HepG2 (cell line): ENCODE data around the gene RAD9A. TPM values are rescaled to one million over a fixed set of nuclear protein-coding genes. Genes with fewer than 3 reads are reported as not detected.

Source experiments
- ATAC-seq: fragments of 200-7000 bp; cut with Tn5 transposase; 3 replicates; pipeline ENCODE4 v1.9.1; 2020; ENCODE audit warnings: mild to moderate bottlenecking, moderate library complexity
- BruUV-seq: library from RNA; stranded (reverse); fragments of 400-500 nt; replicated peaks from 2 replicates; lab custom pipeline; 2021; lab: Mats Ljungman, UMichigan
- CTCF ChIA-PET: fragments of 300-600 bp; formaldehyde crosslinking; extraction: SDS; loops from one replicate; lab custom pipeline; 2021; ENCODE audit warnings: low total read pairs, inconsistent platforms, low intra/inter-chr PET ratio; lab: Yijun Ruan, JAX
- POLR2A ChIA-PET: fragments of 350-600 bp; sonication (Branson Sonifier 250); formaldehyde crosslinking; loops from one replicate; lab custom pipeline; 2020; ENCODE audit warnings: antibody characterized with exemption, inconsistent platforms; lab: Yijun Ruan, JAX
- DNase-seq: peaks from one replicate; pipeline ENCODE4 v3.0.0-alpha.2; 2015; ENCODE audit warnings: low spot score
- FAIRE-seq: peaks from 3 replicates; lab custom pipeline; 2011; peaks lifted over from hg19 to GRCh38; lab: Jason Lieb, UNC
- H2AFZ ChIP-seq: one replicate; pipeline ENCODE4 v1.6.1; 2011; ENCODE audit warnings: low read length, inconsistent platforms
- H3K27ac ChIP-seq: fragments of 300-600 bp; 3 replicates; pipeline ENCODE4 v1.8.0; 2011; ENCODE audit warnings: mixed run types, mild to moderate bottlenecking, mixed read lengths, low read length, inconsistent platforms; ENCODE audit not compliant: insufficient read depth; ENCODE audit errors: extremely low read length
- H3K27me3 ChIP-seq, 2 experiments: fragments of 200-600 bp in 1 of 2; 2 replicates in 1 of 2; 3 replicates in 1 of 2; pipeline versions ENCODE4 v1.6.0 to v1.8.0; 2011; ENCODE audit warnings: low read length in 2 of 2, mild to moderate bottlenecking in 2 of 2, moderate library complexity in 2 of 2, inconsistent platforms in 1 of 2; ENCODE audit not compliant: insufficient read depth in 2 of 2, control insufficient read depth in 1 of 2
- H3K36me3 ChIP-seq, 2 experiments: fragments of 200-600 bp in 1 of 2; replicated peaks in 1 of 2; 2 replicates in 1 of 2; 3 replicates in 1 of 2; pipeline versions ENCODE4 v1.5.1 to v1.8.0; 2011; ENCODE audit warnings: low read length in 2 of 2, inconsistent platforms in 1 of 2; ENCODE audit not compliant: insufficient read depth in 2 of 2, control insufficient read depth in 1 of 2
- H3K4me1 ChIP-seq: 2 replicates; pipeline ENCODE4 v1.5.1; 2012; ENCODE audit warnings: low read length, inconsistent platforms; ENCODE audit not compliant: insufficient read depth
- H3K4me2 ChIP-seq: 2 replicates; pipeline ENCODE4 v1.6.0; 2011; ENCODE audit warnings: low read depth, low read length, inconsistent platforms
- H3K4me3 ChIP-seq, 3 experiments: fragments of 200-600 bp in 1 of 3; sonication (generic), shearing (Covaris generic) in 1 of 3; replicated peaks in 1 of 3; 2 replicates each; pipeline ENCODE4 v1.5.1; 2011 to 2016; ENCODE audit warnings: low read length in 3 of 3, inconsistent platforms in 2 of 3, low read depth in 2 of 3, mild to moderate bottlenecking in 2 of 3, control low read depth in 1 of 3, mixed read lengths in 1 of 3; ENCODE audit not compliant: insufficient read depth in 1 of 3
- H3K79me2 ChIP-seq: one replicate; pipeline ENCODE4 v1.6.1; 2011; ENCODE audit warnings: low read length, inconsistent platforms; ENCODE audit not compliant: insufficient read depth
- H3K9ac ChIP-seq: 2 replicates; pipeline ENCODE4 v1.6.0; 2011; ENCODE audit warnings: mild to moderate bottlenecking, low read depth, low read length, inconsistent platforms; ENCODE audit not compliant: insufficient read depth
- H3K9me3 ChIP-seq: 2 replicates; pipeline ENCODE4 v1.5.1; 2012; ENCODE audit warnings: mild to moderate bottlenecking, low read length
- H4K20me1 ChIP-seq: 2 replicates; pipeline ENCODE4 v1.6.0; 2011; ENCODE audit warnings: inconsistent platforms, mild to moderate bottlenecking, low read length, moderate library complexity; ENCODE audit not compliant: insufficient read depth
- CBX2 ChIP-seq, 2 experiments: fragments of 200-600 bp in 1 of 2; sonication (generic); formaldehyde crosslinking in 1 of 2; IDR thresholded peaks; 2 replicates each; pipeline versions ENCODE4 v1.7.0 to v1.8.1; 2018 to 2022; ENCODE audit warnings: low read depth in 2 of 2, low read length in 1 of 2, mild to moderate bottlenecking in 1 of 2, missing genetic modification reagents in 1 of 2
- CENPT ChIP-seq: sonication (generic); formaldehyde crosslinking; IDR thresholded peaks from 2 replicates; pipeline ENCODE4 v1.8.0; 2022; ENCODE audit warnings: low read depth, mild to moderate bottlenecking, moderate library complexity, missing genetic modification reagents
- IKZF1 ChIP-seq: fragments of 450-650 bp; IDR thresholded peaks from 2 replicates; pipeline ENCODE4 v1.7.1; 2016
- SRY ChIP-seq: sonication (generic); formaldehyde crosslinking; IDR thresholded peaks from 2 replicates; pipeline ENCODE4 v1.8.0; 2022; ENCODE audit warnings: mild to moderate bottlenecking, missing genetic modification reagents
- THYN1 ChIP-seq: sonication (generic); formaldehyde crosslinking; IDR thresholded peaks from 2 replicates; pipeline ENCODE4 v1.8.1; 2023; ENCODE audit warnings: low read depth, mild to moderate bottlenecking, moderate library complexity, missing genetic modification reagents, borderline replicate concordance
- TRIM24 ChIP-seq: sonication (generic); formaldehyde crosslinking; IDR thresholded peaks from 2 replicates; pipeline ENCODE4 v1.8.0; 2022; ENCODE audit warnings: mild to moderate bottlenecking, missing genetic modification reagents
- YY1 ChIP-seq: IDR thresholded peaks from 2 replicates; pipeline ENCODE4 v1.6.1; 2011; ENCODE audit warnings: low read length, low read depth, moderate library complexity, mild to moderate bottlenecking; ENCODE audit not compliant: insufficient read depth, insufficient replicate concordance
- ZBTB1 ChIP-seq: sonication (generic); formaldehyde crosslinking; IDR thresholded peaks from 2 replicates; pipeline ENCODE4 v1.4.0; 2020; ENCODE audit warnings: missing genetic modification reagents, borderline replicate concordance
- ZMYM3 ChIP-seq: sonication (generic); formaldehyde crosslinking; IDR thresholded peaks from 2 replicates; pipeline ENCODE4 v1.5.1; 2020; ENCODE audit warnings: mild to moderate bottlenecking, missing genetic modification reagents
- ZNF501 ChIP-seq: sonication (generic); formaldehyde crosslinking; IDR thresholded peaks from 2 replicates; pipeline ENCODE4 v1.5.1; 2020; ENCODE audit warnings: mild to moderate bottlenecking, moderate library complexity, missing genetic modification reagents
- ZNF616 ChIP-seq: sonication (generic); formaldehyde crosslinking; IDR thresholded peaks from 2 replicates; pipeline ENCODE4 v1.5.0; 2020; ENCODE audit warnings: low read depth, mild to moderate bottlenecking, missing genetic modification reagents
- ZNF629 ChIP-seq: sonication (generic); formaldehyde crosslinking; conservative IDR thresholded peaks from 2 replicates; pipeline ENCODE4 v1.5.0; 2020; ENCODE audit warnings: missing genetic modification reagents
- ZNF850 ChIP-seq: sonication (generic); formaldehyde crosslinking; conservative IDR thresholded peaks from 2 replicates; pipeline ENCODE4 v1.9.0; 2021; ENCODE audit warnings: mild to moderate bottlenecking, missing genetic modification reagents
- WGBS: methylation state at CpG from one replicate; pipeline ENCODE4 v1.1.6; 2017; ENCODE audit warnings: low lambda C conversion rate; 5-methylcytosine and 5-hydroxymethylcytosine counted together
- in situ Hi-C: cut with HindIII; loops from 2 replicates; pipeline ENCODE4 v1.10.0; 2017; ENCODE audit warnings: low pct_unique_long_range_greater_than_20kb; ENCODE audit not compliant: extremely low pct_ligation_motif_present
- intact Hi-C: fragments of 100-400 bp; cut with micrococcal nuclease; formaldehyde crosslinking; loops from one replicate; pipeline ENCODE4 v1.10.0; 2022; ENCODE audit not compliant: unreplicated experiment
- polyA plus RNA-seq, 8 experiments: library from polyadenylated mRNA; depleted of rRNA in 3 of 8; stranded (reverse) in 7 of 8; unstranded in 1 of 8; fragments of >200 nt; fragmentation: Illumina TruSeq in 4 of 8; extraction: Trizol in 4 of 8; gene quantifications; 2 replicates each; pipeline versions ENCODE4 v1.2.1 to v1.2.3, GENCODE V29; 2011 to 2016; ENCODE audit warnings: low read depth in 4 of 8, missing spikeins in 1 of 8, mixed read lengths in 1 of 8; ENCODE audit not compliant: insufficient read depth in 1 of 8
- total RNA-seq, 5 experiments: library from RNA; depleted of rRNA; stranded (reverse); fragments of >200 nt; fragmentation: Illumina TruSeq; extraction: Trizol; gene quantifications; 2 replicates each; pipeline ENCODE4 v1.2.3, GENCODE V29; 2016; ENCODE audit warnings: low read depth in 1 of 5
- TF ChIP-seq, protein P1 (sequence below): sonication (generic); formaldehyde crosslinking; IDR thresholded peaks from 2 replicates; pipeline ENCODE4 v1.9.0; 2022; ENCODE audit warnings: missing genetic modification reagents, mild to moderate bottlenecking, borderline replicate concordance
- TF ChIP-seq, protein P2 (sequence below): sonication (generic); formaldehyde crosslinking; IDR thresholded peaks from 2 replicates; pipeline ENCODE4 v1.8.0; 2022; ENCODE audit warnings: missing genetic modification reagents, mild to moderate bottlenecking, borderline replicate concordance
- TF ChIP-seq, protein P3 (sequence below): sonication (generic); formaldehyde crosslinking; IDR thresholded peaks from 2 replicates; pipeline ENCODE4 v1.4.0; 2020; ENCODE audit warnings: mild to moderate bottlenecking, missing genetic modification reagents
- TF ChIP-seq, protein P4 (sequence below): sonication (generic); formaldehyde crosslinking; IDR thresholded peaks from 2 replicates; pipeline ENCODE4 v1.5.1; 2020; ENCODE audit warnings: mild to moderate bottlenecking, missing genetic modification reagents, moderate library complexity

RAD9A gene
- total and polyA plus RNA-seq, 2 of the 13 experiments (the other 11 are each of a cell fraction or from before 2014, with no cell fraction given) = 10.1 to 15.7 TPM

DNA sequence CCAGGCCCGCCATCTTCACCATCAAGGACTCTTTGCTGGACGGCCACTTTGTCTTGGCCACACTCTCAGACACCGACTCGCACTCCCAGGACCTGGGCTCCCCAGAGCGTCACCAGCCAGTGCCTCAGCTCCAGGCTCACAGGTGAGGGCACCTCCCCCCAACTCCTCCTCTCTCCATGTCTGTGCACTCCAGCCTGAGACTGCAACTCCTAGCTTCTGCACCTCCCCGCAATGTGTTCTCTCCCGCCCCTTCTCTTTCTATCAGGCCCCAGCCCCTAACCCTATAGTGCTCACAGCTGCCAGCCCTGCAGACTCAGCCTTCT is 4.4 kb downstream of the RAD9A start:
- Histone ChIP-seq H2AFZ (no peak overlapping the region), H3K4me2 (no peak overlapping the region), H3K4me3 (no peak overlapping the region), H3K9ac (no peak overlapping the region), H3K4me1 (peaks cover 26% of the 10 kb centered on the region), H3K36me3 (peaks cover 19 to 27% of the 10 kb centered on the region in 2 experiments; a peak in 4 of 5 replicates), H3K79me2 (peaks cover 20% of the 10 kb centered on the region), H4K20me1 (peaks cover 3% of the 10 kb centered on the region; the same call in 1 of the 2 replicates), H3K27me3 (no peaks in the 10 kb centered on the region), H3K27ac (no peak overlapping the region), H3K9me3 (no peaks in the 10 kb centered on the region)
- DNase-seq (no peak), FAIRE-seq (no peak), ATAC-seq (no peak)
- TF ChIP-seq CENPT (CRISPR knock-in tag) (no peak), ZNF616 (CRISPR knock-in tag) (no peak), CBX2 (IDR thresholded peaks at IDR 0.05; ENCODE audit: low read depth, low read length) (no peak), CBX2 (CRISPR knock-in tag; IDR thresholded peaks at IDR 0.05; ENCODE audit: low read depth) (no peak), IKZF1 (no peak), TRIM24 (CRISPR knock-in tag) (no peak), SRY (CRISPR knock-in tag) (no peak), ZNF850 (no peak), ZNF501 (CRISPR knock-in tag) (no peak), ZNF629 (CRISPR knock-in tag) (no peak), ZMYM3 (CRISPR knock-in tag) (no peak), YY1 (no peak), ZBTB1 (CRISPR knock-in tag) (no peak), THYN1 (CRISPR knock-in tag) (no peak)
- TF ChIP-seq, protein P1, sequence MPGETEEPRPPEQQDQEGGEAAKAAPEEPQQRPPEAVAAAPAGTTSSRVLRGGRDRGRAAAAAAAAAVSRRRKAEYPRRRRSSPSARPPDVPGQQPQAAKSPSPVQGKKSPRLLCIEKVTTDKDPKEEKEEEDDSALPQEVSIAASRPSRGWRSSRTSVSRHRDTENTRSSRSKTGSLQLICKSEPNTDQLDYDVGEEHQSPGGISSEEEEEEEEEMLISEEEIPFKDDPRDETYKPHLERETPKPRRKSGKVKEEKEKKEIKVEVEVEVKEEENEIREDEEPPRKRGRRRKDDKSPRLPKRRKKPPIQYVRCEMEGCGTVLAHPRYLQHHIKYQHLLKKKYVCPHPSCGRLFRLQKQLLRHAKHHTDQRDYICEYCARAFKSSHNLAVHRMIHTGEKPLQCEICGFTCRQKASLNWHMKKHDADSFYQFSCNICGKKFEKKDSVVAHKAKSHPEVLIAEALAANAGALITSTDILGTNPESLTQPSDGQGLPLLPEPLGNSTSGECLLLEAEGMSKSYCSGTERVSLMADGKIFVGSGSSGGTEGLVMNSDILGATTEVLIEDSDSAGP = no peak; the same call in 1 of the 2 replicates
- TF ChIP-seq, protein P2, sequence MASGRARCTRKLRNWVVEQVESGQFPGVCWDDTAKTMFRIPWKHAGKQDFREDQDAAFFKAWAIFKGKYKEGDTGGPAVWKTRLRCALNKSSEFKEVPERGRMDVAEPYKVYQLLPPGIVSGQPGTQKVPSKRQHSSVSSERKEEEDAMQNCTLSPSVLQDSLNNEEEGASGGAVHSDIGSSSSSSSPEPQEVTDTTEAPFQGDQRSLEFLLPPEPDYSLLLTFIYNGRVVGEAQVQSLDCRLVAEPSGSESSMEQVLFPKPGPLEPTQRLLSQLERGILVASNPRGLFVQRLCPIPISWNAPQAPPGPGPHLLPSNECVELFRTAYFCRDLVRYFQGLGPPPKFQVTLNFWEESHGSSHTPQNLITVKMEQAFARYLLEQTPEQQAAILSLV (CRISPR knock-in tag) = no peak
- TF ChIP-seq, protein P3, sequence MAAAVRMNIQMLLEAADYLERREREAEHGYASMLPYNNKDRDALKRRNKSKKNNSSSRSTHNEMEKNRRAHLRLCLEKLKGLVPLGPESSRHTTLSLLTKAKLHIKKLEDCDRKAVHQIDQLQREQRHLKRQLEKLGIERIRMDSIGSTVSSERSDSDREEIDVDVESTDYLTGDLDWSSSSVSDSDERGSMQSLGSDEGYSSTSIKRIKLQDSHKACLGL (CRISPR knock-in tag) = no peak
- TF ChIP-seq, protein P4, sequence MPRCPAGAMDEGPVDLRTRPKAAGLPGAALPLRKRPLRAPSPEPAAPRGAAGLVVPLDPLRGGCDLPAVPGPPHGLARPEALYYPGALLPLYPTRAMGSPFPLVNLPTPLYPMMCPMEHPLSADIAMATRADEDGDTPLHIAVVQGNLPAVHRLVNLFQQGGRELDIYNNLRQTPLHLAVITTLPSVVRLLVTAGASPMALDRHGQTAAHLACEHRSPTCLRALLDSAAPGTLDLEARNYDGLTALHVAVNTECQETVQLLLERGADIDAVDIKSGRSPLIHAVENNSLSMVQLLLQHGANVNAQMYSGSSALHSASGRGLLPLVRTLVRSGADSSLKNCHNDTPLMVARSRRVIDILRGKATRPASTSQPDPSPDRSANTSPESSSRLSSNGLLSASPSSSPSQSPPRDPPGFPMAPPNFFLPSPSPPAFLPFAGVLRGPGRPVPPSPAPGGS (CRISPR knock-in tag) = no peak
- WGBS = 97% methylated on average over 7 of the region's 7 CpGs
- in situ Hi-C loops = no loop called here
- no TSS peak for BruUV-seq
- intact Hi-C loops = no loop called here
- POLR2A ChIA-PET = no interaction called here
- CTCF ChIA-PET = no interaction called here
